ENCODE results near the gene ZNF438.

The ZNF438 gene

DNA sequence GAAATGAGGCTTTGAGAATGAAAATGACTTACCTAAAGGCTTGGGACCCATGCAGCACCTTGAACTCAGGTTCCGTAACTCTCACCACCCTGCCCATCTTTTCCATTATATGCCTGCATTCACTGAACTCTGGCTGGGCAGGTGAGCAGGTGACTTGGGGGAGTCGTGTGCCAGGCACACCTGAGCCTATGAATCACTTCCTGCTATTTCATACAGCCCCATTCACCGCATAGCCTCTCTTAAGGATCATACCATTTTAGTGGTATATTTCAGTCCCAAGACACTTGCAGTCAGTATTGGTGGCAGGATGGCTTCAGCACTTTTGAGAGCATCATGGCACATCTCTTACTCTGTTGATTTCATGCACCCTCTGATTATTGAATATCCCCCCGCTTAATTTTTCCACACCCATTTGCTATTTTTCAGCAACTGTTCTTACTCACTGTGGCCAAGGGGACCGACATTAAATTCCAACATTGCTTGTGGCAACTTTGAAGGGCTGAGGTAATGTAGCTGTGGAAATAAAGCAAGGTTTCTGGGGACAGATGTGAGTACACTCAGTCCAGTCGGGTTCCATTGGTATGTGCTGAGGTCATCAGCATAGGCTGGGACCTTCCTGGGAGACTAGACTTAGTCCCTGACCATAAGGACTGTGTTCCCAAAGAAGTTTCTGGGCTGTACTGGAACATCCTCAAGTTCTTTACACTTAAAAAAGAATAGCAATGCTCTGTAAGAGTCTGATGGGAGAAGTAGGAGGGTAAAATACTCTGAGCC is 39.8 kb upstream of the ZNF438 start:
- no peak for TF ChIP-seq POLR2AphosphoS5 (IDR thresholded peaks at IDR 0.05; ENCODE audit: low read depth, low read length)
- TF ChIP-seq TAF1 (IDR thresholded peaks at IDR 0.05; ENCODE audit: borderline replicate concordance, insufficient read depth, low read length): no peak
- TF ChIP-seq, protein P1, sequence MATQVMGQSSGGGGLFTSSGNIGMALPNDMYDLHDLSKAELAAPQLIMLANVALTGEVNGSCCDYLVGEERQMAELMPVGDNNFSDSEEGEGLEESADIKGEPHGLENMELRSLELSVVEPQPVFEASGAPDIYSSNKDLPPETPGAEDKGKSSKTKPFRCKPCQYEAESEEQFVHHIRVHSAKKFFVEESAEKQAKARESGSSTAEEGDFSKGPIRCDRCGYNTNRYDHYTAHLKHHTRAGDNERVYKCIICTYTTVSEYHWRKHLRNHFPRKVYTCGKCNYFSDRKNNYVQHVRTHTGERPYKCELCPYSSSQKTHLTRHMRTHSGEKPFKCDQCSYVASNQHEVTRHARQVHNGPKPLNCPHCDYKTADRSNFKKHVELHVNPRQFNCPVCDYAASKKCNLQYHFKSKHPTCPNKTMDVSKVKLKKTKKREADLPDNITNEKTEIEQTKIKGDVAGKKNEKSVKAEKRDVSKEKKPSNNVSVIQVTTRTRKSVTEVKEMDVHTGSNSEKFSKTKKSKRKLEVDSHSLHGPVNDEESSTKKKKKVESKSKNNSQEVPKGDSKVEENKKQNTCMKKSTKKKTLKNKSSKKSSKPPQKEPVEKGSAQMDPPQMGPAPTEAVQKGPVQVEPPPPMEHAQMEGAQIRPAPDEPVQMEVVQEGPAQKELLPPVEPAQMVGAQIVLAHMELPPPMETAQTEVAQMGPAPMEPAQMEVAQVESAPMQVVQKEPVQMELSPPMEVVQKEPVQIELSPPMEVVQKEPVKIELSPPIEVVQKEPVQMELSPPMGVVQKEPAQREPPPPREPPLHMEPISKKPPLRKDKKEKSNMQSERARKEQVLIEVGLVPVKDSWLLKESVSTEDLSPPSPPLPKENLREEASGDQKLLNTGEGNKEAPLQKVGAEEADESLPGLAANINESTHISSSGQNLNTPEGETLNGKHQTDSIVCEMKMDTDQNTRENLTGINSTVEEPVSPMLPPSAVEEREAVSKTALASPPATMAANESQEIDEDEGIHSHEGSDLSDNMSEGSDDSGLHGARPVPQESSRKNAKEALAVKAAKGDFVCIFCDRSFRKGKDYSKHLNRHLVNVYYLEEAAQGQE (IDR thresholded peaks at IDR 0.05; ENCODE audit: insufficient read depth in 1 of 2, low read depth in 2 of 2, low read length in 2 of 2): no peak
- no peak for TF ChIP-seq SIN3A (IDR thresholded peaks at IDR 0.05; ENCODE audit: borderline replicate concordance, insufficient read depth, low read length)
- no peak for TF ChIP-seq FOXP2 (optimal IDR thresholded peaks at IDR 0.05; ENCODE audit: borderline replicate concordance, extremely low read depth, extremely low read length, insufficient read depth)

DNA sequence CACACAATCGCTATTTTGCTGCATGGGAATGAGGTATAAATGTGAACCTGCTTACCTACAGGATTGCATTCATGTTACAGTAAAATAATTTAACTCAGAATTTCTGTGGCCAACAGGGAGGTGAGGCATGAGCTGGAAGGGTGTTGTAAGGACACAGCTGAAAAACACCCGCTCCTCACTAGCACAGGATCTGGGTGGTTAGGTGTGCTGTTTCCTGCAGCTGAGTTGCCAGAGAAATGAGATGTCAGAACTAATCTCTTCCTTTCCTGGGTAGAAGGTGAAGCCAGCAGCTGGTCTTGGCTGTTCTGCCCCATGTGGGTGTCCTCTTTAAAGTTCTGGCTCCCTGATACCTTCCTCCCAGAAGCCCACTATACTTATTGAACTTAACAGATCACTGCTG is 39.0 kb upstream of the ZNF438 start:
- TF ChIP-seq POLR2AphosphoS5 (IDR thresholded peaks at IDR 0.05; ENCODE audit: low read depth, low read length) (no peak), TAF1 (IDR thresholded peaks at IDR 0.05; ENCODE audit: borderline replicate concordance, insufficient read depth, low read length) (no peak), SIN3A (IDR thresholded peaks at IDR 0.05; ENCODE audit: borderline replicate concordance, insufficient read depth, low read length) (no peak), FOXP2 (optimal IDR thresholded peaks at IDR 0.05; ENCODE audit: borderline replicate concordance, extremely low read depth, extremely low read length, insufficient read depth) (no peak)
- TF ChIP-seq, protein P1 (IDR thresholded peaks at IDR 0.05; ENCODE audit: insufficient read depth in 1 of 2, low read depth in 2 of 2, low read length in 2 of 2): no peak

DNA sequence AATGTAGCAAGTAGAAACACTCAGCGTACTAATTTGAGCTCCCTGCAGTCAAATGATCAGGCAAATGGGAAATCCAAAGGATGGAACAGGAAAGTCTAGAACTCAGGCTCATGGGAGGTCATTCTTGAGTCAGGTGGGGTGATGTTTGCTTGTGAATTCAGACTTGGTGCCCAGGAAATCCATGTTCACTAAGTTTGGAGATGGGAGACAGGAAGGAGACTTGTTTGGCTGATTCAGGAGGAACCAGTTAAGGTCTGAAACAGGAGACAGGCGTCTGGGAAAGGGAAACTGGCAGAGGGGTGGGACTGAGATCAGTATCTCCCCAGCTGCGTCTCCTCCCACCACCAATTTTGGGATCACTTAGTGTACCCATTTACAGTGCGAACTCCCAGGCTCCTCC is 38.4 kb upstream of the ZNF438 start:
- TF ChIP-seq POLR2AphosphoS5 (IDR thresholded peaks at IDR 0.05; ENCODE audit: low read depth, low read length) (no peak), TAF1 (IDR thresholded peaks at IDR 0.05; ENCODE audit: borderline replicate concordance, insufficient read depth, low read length) (no peak), SIN3A (IDR thresholded peaks at IDR 0.05; ENCODE audit: borderline replicate concordance, insufficient read depth, low read length) (no peak), FOXP2 (optimal IDR thresholded peaks at IDR 0.05; ENCODE audit: borderline replicate concordance, extremely low read depth, extremely low read length, insufficient read depth) (no peak)
- TF ChIP-seq, protein P1 (IDR thresholded peaks at IDR 0.05; ENCODE audit: insufficient read depth in 1 of 2, low read depth in 2 of 2, low read length in 2 of 2): no peak

DNA sequence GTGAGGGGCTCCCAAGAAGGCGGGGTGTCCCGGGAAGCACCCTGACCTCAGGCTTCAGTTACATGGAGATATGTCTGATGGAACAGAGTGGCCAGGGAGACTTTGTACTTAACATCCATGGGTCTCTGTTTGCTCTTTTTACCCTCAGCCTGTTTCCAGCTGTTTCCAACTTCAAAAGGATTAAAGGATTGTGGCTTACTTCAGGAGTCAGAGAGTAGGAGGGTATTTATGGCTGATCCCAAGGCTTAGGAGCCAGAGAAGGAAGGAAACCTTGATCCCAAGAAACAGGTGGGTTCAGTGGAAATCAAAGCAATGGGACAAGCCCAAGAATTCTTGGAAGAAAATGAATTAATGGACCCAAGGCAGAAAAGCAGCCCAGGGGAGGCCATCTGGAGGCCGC is 37.7 kb upstream of the ZNF438 start:
- TF ChIP-seq POLR2AphosphoS5 (IDR thresholded peaks at IDR 0.05; ENCODE audit: low read depth, low read length) (no peak), FOXP2 (optimal IDR thresholded peaks at IDR 0.05; ENCODE audit: borderline replicate concordance, extremely low read depth, extremely low read length, insufficient read depth) (no peak), TAF1 (IDR thresholded peaks at IDR 0.05; ENCODE audit: borderline replicate concordance, insufficient read depth, low read length) (no peak), SIN3A (IDR thresholded peaks at IDR 0.05; ENCODE audit: borderline replicate concordance, insufficient read depth, low read length) (no peak)
- TF ChIP-seq, protein P1 (IDR thresholded peaks at IDR 0.05; ENCODE audit: insufficient read depth in 1 of 2, low read depth in 2 of 2, low read length in 2 of 2): no peak
